GM19238 (cell line): ENCODE measurements around the gene ACTR5.
"Not testable (repeated sequence)": the region's sequence is repeated elsewhere in the genome, so short reads cannot be mapped to it uniquely, and the experiment has no call there.

ENCODE experiments used
- DNase-seq: peaks from one replicate; pipeline ENCODE4 v3.0.0; 2011; ENCODE audit warnings: low spot score; ENCODE audit not compliant: insufficient read length

The ACTR5 gene

GRCh38 chr20:38764567-38765318, 16.5 kb downstream of the ACTR5 start:
- no peak for DNase-seq

DNA sequence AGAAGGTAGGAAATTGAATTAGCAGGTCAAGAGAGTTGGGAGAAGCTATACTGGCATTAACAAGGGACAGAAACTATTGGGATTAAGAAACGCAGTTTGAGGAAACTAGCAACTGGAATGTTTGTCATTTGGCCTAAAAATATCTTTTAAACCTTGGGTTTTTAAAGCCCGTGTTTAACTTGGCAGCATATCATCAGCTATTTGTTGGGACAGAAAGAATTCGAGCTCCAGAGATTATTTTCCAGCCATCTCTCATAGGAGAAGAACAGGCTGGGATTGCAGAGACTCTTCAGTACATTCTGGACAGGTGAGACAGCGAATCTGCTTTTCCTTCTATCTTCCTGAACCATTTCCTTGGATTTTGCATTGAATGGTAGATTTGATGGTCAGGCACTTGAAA, 17.8 kb downstream of the ACTR5 start:
- no peak for DNase-seq

- DNase-seq: no peak
These were observed 21.4 kb downstream of the ACTR5 start for GRCh38 chr20:38769376-38770295.

DNA sequence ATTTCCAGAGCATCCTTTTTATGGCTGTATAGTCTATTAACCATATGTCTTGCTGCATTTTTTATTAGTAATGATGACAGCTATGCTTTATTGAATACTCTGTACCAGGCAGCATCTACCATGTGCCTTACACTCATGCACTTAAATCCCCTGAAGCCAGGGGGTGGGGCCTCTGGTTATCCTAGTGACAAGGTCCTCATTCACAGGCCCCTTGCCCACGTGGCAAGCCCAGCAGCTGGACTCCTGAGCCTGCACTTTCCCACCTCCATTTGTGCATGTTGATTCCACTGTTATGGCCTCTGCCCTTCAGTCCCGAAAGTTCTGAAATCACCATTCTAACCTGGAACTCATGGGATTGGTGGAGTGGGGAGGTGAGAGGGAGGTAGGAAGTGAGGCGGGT, 22.3 kb downstream of the ACTR5 start:
- no peak for DNase-seq

GRCh38 chr20:38770970-38771369, 22.7 kb downstream of the ACTR5 start:
- DNase-seq: no peak

- no peak for DNase-seq
These were observed 23.4 kb downstream of the ACTR5 start for GRCh38 chr20:38771621-38772020.

DNA sequence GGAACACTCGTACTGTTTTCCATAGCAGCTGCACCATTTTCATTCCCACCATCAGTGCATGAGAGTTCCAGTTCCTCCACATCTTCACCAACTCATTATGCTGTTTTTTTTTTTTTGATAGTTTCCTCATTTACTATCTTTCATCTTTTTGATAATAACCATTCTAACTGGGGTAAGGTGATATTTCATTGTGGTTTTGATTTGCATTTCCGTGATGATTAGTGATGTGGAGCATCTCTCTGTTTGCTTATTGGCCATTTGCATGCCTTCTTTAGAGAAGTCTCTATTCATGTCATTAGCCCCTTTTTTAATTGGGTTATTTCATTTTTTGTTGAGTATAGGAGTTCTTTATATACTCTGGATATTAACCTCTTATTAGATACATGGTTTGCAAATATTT, 25.9 kb downstream of the ACTR5 start:
- DNase-seq: no peak

- no peak for DNase-seq
These were observed 28.1 kb downstream of the ACTR5 start for GRCh38 chr20:38776363-38776762.

- DNase-seq: no peak
These were observed 31.2 kb downstream of the ACTR5 start for GRCh38 chr20:38779247-38780097.

DNA sequence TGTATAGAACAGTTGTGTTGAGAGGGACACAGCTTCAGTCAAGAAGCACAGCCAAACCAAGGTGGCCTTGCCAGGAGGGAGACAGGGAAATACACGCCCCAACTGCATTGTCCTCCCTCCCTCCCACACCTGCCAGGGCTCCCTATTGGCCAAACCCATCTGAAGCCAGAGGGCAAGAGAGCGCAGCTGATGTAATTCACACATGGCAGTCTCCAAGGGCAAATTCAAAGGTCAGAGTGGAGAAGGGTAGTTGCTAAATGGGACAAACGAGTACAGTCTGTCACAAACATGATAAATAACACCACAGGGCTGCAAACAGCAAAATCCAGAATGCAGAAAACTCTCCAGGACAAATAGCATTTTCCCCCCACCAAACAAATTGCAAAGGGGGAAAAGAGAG, 34.0 kb downstream of the ACTR5 start:
- DNase-seq: no peak

DNA sequence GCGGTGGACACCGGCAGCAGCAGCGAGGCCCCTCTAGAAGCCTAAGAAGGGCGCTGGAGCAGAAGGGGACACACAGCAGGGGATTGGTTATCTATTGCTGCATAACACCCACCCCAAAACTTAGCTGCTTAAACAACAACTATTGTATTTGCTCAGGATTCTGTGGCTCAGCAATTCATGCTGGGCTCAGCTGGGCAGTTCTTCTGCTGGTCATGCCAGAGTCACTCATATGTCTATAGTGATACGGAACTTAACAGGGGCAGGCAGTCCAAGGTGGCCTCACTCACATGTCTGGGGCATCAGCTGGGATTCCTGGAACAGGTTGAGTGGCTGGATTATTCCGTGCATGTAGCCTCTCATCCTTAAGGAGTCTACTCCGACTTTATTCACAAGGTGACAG, 39.6 kb downstream of the ACTR5 start:
- no peak for DNase-seq

- DNase-seq: no peak
These were observed 41.4 kb downstream of the ACTR5 start for GRCh38 chr20:38789503-38790199.

DNA sequence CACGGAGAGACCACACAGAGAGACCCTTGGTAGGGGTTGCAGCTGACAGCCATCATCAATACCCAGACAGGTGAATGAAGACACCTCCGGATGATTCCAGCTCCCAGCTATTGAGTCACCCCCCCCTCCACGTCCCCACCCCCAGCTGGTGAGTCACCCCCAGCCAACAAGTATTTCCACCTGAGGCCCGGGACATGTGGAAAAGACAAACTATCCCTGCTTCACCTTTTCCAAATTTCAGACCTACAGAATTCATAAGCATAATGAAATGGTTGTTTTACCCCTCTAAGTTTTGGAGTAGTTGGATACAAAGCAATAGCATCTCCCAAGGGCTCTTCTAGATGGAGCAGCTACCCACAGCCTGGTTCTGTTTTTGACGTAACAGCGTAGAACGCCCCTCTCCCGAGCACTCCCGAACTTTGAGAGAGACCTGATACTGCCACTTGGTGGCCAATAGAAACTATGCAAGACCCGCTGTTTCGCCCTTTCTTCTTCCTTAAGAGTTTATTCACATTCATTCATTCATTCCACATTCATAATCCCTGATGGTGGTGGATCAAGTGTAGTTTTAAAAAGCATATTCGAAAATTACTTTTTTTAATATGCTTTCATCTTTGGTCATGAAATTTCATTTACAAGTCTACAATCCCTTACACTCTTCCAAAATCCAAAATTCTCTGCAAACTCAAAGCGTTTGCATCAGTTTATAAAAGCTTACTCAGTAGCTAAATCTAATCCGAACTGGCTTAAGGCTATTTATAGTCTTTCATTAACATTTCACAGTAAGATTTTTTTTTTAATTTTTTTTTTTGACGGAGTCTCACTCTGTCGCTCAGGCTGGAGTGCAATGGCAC, 42.2 kb downstream of the ACTR5 start:
- DNase-seq: no peak

DNA sequence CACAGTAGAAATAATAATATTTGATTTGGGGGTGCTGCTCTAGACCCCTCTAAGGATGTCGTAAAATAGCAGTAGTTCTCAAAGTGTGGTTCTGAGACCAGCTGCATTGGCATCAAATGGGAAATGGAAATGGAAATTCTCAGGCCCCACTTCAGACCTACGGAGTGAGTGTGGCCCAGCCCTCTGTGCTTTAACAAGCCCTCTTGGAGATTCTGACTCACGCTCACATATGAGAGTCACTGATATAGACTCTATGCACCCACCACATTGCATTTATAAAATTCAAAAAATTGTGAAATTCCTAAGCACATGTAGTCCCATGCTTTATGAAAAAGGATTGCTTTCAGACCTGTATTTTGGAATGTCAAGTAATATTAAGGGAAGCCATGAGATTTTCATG, 43.0 kb downstream of the ACTR5 start:
- DNase-seq: no peak

DNA sequence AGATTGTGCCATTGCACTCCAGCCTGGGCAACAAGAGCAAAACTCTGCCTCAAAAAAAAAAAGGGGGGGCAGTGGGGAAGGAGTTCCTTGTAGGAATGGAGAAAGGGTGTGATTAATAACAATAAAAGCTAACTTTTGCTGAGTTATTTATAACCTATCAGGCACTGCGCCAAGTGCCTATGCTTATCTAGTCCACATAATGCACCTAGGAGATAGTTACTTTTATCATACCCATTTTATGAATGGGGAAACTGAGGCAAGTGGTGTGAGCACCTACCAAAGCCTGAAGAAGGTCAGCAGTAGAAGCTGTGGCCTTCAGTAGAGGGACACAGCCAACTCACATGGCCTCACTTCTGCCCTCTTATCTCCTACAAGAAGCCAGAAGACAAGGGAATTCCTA, 43.7 kb downstream of the ACTR5 start:
- DNase-seq: no peak

DNA sequence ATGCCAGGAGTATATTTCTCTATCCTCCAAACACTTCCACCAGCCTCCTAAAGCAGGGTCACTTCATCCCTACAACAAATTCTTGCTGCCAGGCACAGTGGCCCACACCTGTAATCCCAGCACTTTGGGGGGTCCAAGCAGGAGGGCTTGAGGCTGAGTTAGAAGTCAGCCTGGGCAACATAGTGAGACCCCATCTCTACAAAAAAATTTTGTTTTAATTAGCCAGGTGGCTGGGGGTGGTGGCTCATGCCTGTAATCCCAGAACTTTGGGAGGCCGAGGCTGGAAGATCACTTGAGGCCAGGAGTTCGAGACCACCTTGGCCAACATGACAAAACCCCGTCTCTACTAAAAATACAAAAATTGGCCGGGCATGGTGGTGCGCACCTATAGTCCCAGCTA, 45.8 kb downstream of the ACTR5 start:
- DNase-seq: not testable (repeated sequence)

DNA sequence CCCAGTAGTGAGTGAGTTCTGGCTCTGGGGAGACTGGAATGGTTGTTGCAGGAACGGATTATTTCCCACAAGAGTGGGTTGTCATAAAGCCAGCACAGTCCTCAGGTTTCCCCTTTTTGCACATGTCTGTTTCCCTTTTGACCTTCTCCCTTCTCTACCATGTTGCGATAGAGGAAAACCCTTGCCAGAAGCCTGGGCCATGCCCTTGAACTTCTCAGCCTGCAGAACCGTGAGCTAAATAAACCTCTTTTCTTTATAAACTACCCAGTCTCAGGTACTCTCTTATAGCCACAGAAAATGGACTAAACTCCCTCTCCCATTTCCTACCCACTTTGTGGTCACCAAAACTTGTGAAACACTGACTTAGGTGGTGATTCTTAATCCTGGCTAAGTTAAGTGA, 50.0 kb downstream of the ACTR5 start:
- DNase-seq: no peak

DNA sequence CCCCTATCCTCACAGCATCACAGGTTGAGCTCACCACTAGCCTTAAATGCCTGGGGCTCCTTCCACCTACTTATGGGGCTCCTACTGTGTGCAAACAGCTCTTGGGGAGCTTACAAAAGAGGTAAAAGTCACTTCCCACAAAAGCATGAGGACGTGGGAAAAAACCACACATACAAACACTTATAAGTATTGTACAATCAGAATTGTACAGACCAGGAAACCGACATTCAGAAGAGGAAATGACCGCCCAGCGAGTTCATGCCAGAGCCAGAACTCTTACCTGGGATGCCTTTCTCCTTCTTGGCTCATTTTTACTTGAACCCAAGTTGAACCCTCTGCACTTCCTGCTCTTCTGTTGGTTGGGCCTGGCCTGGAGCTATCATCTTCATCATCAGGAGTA, 50.9 kb downstream of the ACTR5 start:
- no peak for DNase-seq

DNA sequence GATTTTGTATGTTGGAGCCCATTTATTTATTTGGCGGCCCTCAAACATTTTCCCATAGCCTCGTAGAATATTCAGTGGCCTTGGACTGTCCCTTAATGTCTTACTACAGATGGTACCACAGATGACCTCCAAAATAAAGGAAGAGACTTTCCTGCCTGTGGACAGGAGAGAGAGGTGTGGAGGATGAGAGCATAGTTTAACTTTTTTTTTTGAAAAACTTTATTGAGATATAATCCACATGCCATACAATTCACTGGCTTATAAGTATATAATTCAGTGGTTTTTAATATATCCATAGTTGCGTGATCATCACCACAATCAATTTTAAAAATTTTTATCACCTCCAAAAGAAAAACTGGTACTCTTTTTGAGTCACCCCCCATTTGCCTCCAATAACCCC, 52.6 kb downstream of the ACTR5 start:
- no peak for DNase-seq

GRCh38 chr20:38804221-38804620, 56.0 kb downstream of the ACTR5 start:
- DNase-seq: no peak
